KBM-7 (cell line): ENCODE results near the gene PLOD1.
"Not testable (repeated sequence)": the region's sequence is repeated elsewhere in the genome, so short reads cannot be mapped to it uniquely, and the experiment has no call there.

Experiments used
- DNase-seq: peaks from one replicate; pipeline ENCODE4 v3.0.0-alpha.2; 2015
- in situ Hi-C: fragments of 300-500 bp; cut with MboI; formaldehyde crosslinking; loops from 2 replicates; pipeline ENCODE4 v1.14.3; 2020; ENCODE audit warnings: low sequenced_read_pairs, low pct_unique_long_range_greater_than_20kb, mixed read lengths

PLOD1 gene

DNA sequence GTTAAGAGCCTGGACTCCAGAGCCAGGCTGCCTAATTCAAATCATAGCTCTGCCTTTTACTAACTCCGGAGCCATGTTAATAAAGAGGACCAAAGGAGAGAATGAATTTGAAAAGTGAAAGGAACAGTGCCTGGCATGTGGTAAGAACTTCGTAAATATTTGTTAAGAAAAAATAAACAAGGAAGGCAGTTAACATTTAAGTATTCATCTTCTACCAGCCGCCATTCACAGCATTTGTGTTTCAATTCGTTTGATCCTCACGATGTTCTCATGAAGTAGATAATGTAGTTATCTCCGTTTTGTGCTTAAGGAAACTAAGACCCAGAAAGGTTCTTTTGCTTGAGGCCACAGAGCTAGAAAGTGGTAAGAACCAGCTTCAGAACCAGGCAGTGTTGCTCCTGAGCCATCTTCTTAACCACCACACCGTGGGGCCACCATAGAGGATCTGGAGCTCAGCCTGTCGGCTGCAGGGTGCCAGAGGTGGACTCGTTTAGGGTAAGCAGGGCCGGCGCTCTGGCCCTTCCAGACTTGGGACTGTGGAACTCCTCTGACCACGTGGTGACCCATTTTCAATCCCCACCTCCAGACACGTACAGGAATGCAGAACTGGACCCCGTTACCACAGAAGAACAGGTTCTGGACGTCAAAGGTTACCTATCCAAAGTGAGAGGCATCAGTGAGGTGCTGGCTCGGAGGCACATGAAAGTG lies 57.6 kb downstream of the PLOD1 start:
- no peak for DNase-seq
- in situ Hi-C loops, result no loop called here

DNA sequence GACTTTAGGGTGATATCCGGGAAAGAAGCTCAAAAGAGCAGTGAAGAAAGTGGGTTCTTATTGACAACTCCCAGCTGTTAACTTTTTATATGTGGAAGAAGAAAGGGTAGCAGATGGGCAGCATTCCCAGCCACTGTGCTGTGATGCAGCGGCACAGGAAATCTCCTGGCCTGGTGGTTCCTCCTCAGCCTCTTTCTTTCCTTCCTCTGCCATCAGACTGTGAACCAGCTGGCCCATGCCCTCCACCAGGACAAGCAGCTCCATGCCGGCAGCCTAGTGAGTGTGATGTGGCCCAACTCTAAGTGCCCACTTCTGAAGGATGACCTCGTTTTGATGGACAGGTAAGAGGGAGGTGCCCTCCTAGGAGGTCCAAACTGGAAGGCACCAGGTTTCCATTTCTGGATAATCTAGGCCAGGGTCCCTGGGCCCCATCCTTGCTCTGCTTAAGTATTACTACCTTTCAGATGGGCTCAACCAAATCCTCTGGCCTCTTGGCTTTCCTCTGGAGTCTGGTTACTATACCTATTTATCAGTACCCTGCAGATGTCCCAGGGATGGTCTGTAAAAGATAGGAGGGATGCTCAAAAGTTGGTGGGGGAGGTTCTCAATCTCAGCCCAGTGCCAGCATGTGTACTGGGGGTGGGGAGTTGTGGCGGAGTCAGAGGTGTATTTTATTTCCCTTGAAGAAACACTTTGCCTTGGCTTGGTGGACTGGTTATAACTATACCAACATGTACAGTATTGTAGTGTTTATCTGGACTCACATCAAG lies 62.7 kb downstream of the PLOD1 start:
- in situ Hi-C loops, result no loop called here
- no peak for DNase-seq

DNA sequence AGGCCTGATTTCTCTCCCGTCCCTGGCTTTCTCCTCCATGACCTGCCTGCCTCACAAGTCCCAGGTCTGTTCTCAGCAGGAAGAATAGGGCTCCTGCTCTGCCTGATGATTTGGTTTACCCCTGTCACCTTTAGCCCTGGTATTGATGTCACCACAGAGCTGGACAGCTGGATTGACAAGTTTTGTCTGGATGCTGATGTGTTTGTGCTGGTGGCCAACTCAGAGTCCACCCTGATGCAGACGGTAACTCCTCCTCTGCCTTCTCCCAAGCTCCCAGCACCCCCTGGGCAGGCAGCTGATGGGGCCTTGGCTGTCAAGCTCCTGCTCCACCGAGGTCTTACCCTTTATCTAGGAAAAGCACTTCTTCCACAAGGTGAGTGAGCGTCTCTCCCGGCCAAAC lies 64.1 kb downstream of the PLOD1 start:
- DNase-seq, result no peak
- in situ Hi-C loops, result no loop called here

DNA sequence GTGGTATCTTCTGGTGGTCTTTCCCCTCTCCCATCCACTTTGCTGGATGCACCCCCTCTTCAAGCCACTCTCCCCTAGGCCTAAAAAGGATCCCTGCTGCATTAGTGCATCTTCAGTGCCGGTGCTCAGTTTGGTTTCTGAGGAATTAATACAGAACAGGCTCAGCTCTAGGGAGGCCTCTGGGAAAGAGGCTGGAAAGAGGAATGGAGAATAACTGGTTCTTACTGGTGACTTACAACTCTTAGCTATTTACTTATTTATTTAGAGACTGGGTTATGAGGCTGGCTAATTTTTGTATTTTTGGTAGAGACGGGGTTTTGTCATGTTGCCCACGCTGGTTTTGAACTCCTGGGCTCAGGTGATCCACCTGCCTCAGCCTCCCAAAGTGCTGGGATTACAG lies 64.7 kb downstream of the PLOD1 start:
- no peak for DNase-seq
- in situ Hi-C loops, result no loop called here

DNA sequence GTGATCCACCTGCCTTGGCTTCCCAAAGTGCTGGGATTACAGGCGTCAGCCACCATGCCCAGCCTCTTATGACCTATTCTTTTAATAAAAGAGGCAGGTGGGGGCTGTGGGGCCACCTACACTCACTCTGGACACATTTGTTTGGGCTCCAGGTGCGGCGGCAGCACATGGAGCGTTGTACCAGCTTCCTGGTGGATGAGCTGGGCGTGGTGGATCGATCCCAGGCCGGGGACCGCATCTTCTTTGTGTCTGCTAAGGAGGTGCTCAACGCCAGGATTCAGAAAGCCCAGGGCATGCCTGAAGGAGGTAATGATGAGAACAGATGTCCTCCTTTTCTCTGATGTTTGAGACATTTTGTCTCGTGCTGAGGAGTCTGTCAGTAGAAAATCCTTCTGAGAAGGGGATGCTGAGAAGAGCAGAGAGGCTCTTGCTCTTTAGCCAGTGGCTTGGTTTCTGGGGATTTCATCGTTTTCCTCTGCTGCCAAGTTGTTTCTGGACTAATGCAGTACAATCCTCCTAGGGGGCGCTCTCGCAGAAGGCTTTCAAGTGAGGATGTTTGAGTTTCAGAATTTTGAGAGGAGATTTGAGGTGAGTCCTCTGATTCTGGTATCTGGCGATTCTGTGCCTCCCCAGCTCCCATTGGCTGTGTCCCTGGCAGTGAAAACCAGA lies 66.9 kb downstream of the PLOD1 start:
- peak; percentile 68 for DNase-seq

DNA sequence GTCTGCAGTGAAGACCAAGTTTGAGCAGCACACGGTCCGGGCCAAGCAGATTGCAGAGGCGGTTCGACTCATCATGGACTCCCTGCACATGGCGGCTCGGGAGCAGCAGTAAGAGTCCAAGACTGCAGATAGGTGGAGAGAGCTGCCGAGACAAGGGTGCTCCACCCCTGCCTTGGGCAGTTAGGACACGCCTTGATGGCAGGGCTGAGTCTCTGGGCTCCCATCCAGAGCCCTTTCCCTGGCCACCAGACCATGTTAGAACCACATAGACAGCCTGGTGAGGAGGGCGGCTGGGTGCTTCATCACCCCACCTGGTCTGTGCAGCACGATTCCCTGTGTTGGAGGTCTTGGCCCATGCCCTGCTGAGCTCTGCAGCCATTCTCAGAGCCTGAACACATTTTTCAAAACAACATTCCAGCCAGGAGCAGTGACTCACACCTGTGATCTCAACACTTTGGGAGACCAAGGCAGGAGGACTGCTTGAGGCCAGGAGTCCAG lies 67.5 kb downstream of the PLOD1 start:
- in situ Hi-C loops, result no loop called here
- no peak for DNase-seq

More for the DNA sequence above, 66.9 kb downstream of the PLOD1 start:
- in situ Hi-C loops, result no loop called here

DNA sequence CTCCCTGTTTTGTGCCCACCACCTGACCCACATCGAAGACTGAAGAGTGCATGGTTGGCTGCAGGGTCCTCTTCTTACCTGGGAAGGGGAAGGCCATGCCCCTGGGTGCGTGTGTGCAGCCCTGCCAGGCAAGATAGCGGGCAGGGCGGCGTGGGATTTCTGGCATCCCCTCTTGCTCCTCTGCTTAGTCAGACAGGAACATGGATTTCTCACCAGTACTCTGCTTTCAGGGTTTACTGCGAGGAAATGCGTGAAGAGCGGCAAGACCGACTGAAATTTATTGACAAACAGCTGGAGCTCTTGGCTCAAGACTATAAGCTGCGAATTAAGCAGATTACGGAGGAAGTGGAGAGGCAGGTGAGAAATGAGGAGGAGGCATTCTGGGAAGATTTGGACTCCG lies 69.2 kb downstream of the PLOD1 start:
- in situ Hi-C loops, result no loop called here

DNA sequence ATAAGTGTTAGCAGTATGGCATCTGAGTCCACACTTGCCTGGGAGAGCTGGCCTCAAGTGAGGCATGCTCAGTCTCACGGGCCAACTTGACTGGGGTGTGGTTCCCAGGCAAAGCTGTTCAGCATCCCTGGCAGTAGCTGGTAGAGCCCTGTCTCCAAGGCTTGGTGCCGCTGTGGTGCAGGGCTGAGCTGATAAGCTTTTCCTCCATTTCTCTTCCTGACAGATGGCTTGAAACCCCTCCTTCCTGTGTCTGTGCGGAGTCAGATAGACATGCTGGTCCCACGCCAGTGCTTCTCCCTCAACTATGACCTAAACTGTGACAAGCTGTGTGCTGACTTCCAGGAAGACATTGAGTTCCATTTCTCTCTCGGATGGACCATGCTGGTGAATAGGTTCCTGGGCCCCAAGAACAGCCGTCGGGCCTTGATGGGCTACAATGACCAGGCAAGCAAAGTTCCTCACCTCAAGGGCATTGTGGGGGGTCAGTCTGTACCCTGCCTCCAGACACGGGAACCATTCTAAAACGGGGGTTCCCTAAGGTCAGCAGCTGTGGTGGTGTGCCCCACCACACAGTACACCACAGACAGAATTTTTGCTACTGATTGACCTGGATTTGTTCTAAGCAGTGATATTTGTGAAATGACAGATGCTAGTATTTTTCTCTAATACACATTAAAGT lies 71.1 kb downstream of the PLOD1 start:
- DNase-seq, result no peak
- in situ Hi-C loops, result no loop called here

More for the DNA sequence above, 69.2 kb downstream of the PLOD1 start:
- no peak for DNase-seq

DNA sequence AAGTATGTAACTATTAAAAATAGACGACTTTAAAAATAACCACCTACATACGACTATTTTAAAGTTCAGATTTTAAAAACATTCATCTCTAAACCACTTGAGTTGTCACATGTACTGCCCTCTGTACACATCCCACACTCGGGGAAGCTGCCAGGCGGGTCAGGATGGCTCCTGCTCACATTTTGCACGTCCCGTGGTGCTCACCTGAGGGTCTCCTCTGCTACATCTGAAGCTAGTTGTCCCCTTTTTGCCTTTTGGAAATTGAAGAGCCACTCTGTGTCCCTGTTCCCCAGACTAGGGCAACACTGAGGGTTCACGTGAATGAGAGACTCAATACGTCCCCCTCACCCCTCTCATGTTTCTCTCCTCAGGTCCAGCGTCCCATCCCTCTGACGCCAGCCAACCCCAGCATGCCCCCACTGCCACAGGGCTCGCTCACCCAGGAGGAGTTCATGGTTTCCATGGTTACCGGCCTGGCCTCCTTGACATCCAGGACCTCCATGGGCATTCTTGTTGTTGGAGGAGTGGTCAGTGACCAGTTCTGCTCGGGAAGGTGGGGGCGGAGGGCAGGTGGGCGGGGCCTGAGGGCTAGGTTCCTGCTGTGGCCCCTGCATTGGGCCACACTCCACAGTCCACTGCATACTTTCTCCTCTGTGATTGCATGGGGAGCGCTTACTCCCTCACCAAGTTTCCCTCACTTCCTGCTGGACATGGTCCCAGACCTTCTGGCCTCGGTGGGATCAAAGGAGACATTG lies 71.8 kb downstream of the PLOD1 start:
- in situ Hi-C loops, result no loop called here
- DNase-seq, result no peak

DNA sequence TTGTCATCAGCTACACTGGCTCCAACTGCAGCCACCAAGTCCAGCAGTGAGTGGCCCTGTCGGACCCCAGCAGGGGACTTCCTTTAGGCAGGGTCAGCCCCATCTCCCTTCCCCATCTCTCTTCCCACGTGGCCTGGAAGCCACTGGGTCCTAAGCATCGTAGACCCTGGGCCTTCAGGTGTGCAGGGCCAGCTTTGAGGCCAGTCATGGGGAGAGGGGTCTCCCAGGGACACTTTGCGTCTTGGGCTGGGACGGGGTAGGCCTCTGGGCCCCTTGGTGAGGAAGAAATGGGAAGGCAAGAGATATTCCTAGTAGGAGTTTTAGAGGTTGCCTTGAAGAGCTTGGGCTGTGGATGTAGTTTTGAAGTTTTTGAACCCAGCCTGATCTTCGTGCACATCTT lies 72.7 kb downstream of the PLOD1 start:
- no peak for DNase-seq
- in situ Hi-C loops, result no loop called here

DNA sequence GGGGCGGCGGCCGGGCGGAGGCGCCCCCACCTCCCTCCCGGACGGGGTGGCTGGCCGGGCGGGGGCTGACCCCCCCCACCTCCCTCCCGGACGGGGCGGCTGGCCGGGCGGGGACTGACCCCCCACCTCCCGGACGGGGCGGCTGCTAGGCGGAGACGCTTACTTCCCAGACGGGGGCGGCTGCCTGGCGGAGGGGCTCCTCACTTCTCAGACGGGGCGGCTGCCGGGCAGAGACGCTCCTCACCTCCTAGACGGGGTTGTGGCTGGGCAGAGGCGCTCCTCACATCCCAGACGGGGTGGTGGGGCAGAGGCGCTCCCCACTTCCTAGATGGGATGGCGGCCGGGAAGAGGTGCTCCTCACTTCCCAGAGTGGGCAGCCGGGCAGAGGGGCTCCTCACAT lies 73.8 kb downstream of the PLOD1 start:
- in situ Hi-C loops, DNase-seq: not testable (repeated sequence)

DNA sequence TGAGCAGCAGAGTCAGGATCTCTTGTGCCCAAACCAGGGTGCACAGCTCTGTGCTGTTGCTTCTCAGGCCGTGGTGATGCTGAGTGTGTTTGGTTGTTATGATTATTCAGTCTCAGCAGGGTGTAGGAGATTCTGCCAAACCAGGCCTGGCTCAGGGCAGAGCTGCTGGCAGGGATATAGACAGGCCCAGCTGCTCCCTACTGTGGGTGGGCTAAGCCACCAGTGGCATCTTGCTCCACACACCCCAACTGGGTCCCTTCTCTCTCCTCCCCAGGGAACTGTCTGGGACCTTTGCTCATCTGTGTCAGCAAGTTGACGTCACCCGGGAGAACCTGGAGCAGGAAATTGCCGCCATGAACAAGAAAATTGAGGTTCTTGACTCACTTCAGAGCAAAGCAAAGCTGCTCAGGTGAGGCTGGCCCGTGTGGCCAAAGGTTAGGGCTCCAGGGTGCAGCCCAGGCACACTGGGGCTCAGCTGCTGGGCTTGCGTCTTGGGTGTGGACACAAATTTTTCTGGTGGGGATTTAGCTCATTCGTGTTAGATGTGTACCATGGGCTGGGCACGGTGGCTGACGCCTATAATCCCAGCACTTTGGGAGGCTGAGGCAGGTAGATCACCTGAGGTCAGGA lies 74.9 kb downstream of the PLOD1 start:
- DNase-seq, result no peak
- in situ Hi-C loops, result no loop called here

GRCh38 chr1:12010746-12011570 lies 76.4 kb downstream of the PLOD1 start:
- in situ Hi-C loops, result no loop called here
- DNase-seq, result no peak

GRCh38 chr1:12011998-12012397 lies 77.5 kb downstream of the PLOD1 start:
- in situ Hi-C loops, result no loop called here
- DNase-seq, result peak; percentile 29

- DNase-seq, result no peak
- in situ Hi-C loops, result no loop called here
These were observed 78.2 kb downstream of the PLOD1 start for GRCh38 chr1:12012560-12013316.

- DNase-seq, result peak; percentile 69
- in situ Hi-C loops, result no loop called here
These were observed 79.8 kb downstream of the PLOD1 start for GRCh38 chr1:12014141-12014991.
